ENCODE data around the gene SMARCB1. TPM values are rescaled to one million over a fixed set of nuclear protein-coding genes. Genes with fewer than 3 reads are reported as not detected.

SMARCB1 gene
- total RNA-seq, 1 donor from 2014 or later: 82.7 TPM

GRCh38 chr22:23828800-23829680 is 42.3 kb downstream of the SMARCB1 start:
- intact Hi-C loops (cut with micrococcal nuclease): no loop called here

- intact Hi-C loops (cut with micrococcal nuclease): no loop called here
Observed at GRCh38 chr22:23829845-23830372, 43.1 kb downstream of the SMARCB1 start.

- intact Hi-C loops (cut with micrococcal nuclease): no loop called here
Observed at GRCh38 chr22:23831261-23831660, 44.5 kb downstream of the SMARCB1 start.

- intact Hi-C loops (cut with micrococcal nuclease): no loop called here
Observed at GRCh38 chr22:23831781-23832180, 45.0 kb downstream of the SMARCB1 start.

GRCh38 chr22:23832226-23833016 is 45.7 kb downstream of the SMARCB1 start:
- intact Hi-C loops (cut with micrococcal nuclease): no loop called here

- intact Hi-C loops (cut with micrococcal nuclease): no loop called here
Observed at GRCh38 chr22:23833017-23833751, 46.4 kb downstream of the SMARCB1 start.

GRCh38 chr22:23833911-23834317 is 47.1 kb downstream of the SMARCB1 start:
- intact Hi-C loops (cut with micrococcal nuclease): no loop called here

- intact Hi-C loops (cut with micrococcal nuclease): no loop called here
Observed at GRCh38 chr22:23834406-23834792, 47.6 kb downstream of the SMARCB1 start.

- intact Hi-C loops (cut with micrococcal nuclease): no loop called here
Observed at GRCh38 chr22:23834793-23835483, 48.2 kb downstream of the SMARCB1 start.

GRCh38 chr22:23835484-23836144 is 48.8 kb downstream of the SMARCB1 start:
- intact Hi-C loops (cut with micrococcal nuclease): no loop called here

GRCh38 chr22:23836281-23836680 is 49.5 kb downstream of the SMARCB1 start:
- intact Hi-C loops (cut with micrococcal nuclease): no loop called here

GRCh38 chr22:23836692-23837495 is 50.1 kb downstream of the SMARCB1 start:
- intact Hi-C loops (cut with micrococcal nuclease): no loop called here

- intact Hi-C loops (cut with micrococcal nuclease): no loop called here
Observed at GRCh38 chr22:23837496-23837859, 50.7 kb downstream of the SMARCB1 start.

- intact Hi-C loops (cut with micrococcal nuclease): loop anchor here (2.0 kb wide), 1 partner anchor 67 kb away; no protein-coding TSS in a partner anchor
Observed at GRCh38 chr22:23837911-23838680, 51.3 kb downstream of the SMARCB1 start.

- intact Hi-C loops (cut with micrococcal nuclease): loop anchor here (1.0 to 2.0 kb wide), 3 partner anchors 52 to 143 kb away; no protein-coding TSS in a partner anchor
Observed at GRCh38 chr22:23838681-23839468, 52.1 kb downstream of the SMARCB1 start, which contains the start of gene DERL3. Gene DERL3, minus strand, starts transcription at chr22:23839006. Its CDS starts 19 bp downstream, at chr22:23838987.

GRCh38 chr22:23840026-23840425 is 53.3 kb downstream of the SMARCB1 start:
- intact Hi-C loops (cut with micrococcal nuclease): loop anchor here (10.0 kb wide), 1 partner anchor 215 kb away; no protein-coding TSS in a partner anchor

- intact Hi-C loops (cut with micrococcal nuclease): loop anchor here (10.0 kb wide), 1 partner anchor 216 kb away; no protein-coding TSS in a partner anchor
Observed at GRCh38 chr22:23841292-23841691, 54.5 kb downstream of the SMARCB1 start.
